Caco-2 (cell line): ENCODE data around the gene CSMD2. TPM values are rescaled to one million over a fixed set of nuclear protein-coding genes. Genes with fewer than 3 reads are reported as not detected.

ENCODE experiments used
- BruUV-seq: library from RNA; stranded (reverse); fragments of 400-500 nt; replicated peaks from 2 replicates; lab custom pipeline; 2021; lab: Mats Ljungman, UMichigan
- CTCF ChIA-PET: fragments of 300-600 bp; sonication (Branson Sonifier 250); formaldehyde crosslinking; loops from one replicate; lab custom pipeline; 2022; ENCODE audit warnings: antibody characterized with exemption; lab: Charles Lee
- POLR2A ChIA-PET: fragments of 300-600 bp; sonication (Branson Sonifier 250); formaldehyde crosslinking; loops from one replicate; lab custom pipeline; 2022; ENCODE audit warnings: antibody characterized with exemption; lab: Charles Lee
- DNase-seq, 2 experiments: peaks; one replicate each; pipeline versions ENCODE4 v3.0.0 to v3.0.0-alpha.2; 2020 to 2022
- H3K27me3 ChIP-seq: replicated peaks from 2 replicates; pipeline ENCODE4 v1.6.0; 2011; ENCODE audit warnings: low read length; ENCODE audit not compliant: control insufficient read depth, insufficient read depth
- H3K36me3 ChIP-seq: 2 replicates; pipeline ENCODE4 v1.5.1; 2011; ENCODE audit warnings: low read length; ENCODE audit not compliant: control insufficient read depth, insufficient read depth
- H3K4me1 ChIP-seq: fragments of 250-450 bp; sonication (Bioruptor Pico); 2 replicates; pipeline ENCODE4 v1.5.1; 2020; ENCODE audit warnings: mild to moderate bottlenecking
- H3K4me3 ChIP-seq: 2 replicates; pipeline ENCODE4 v1.5.1; 2011; ENCODE audit warnings: low read depth, mild to moderate bottlenecking, control low read depth, low read length
- H3K9me3 ChIP-seq: fragments of 250-450 bp; sonication (Bioruptor Pico); 2 replicates; pipeline ENCODE4 v1.5.1; 2020; ENCODE audit warnings: mild to moderate bottlenecking, moderate library complexity
- H3K27ac Mint-ChIP-seq: one replicate; pipeline ENCODE4 v1.8.0; 2022; ENCODE audit warnings: mixed read lengths; ENCODE audit not compliant: unreplicated experiment
- H3K27me3 Mint-ChIP-seq: one replicate; pipeline ENCODE4 v1.8.0; 2022; ENCODE audit warnings: mixed read lengths; ENCODE audit not compliant: insufficient read depth, unreplicated experiment
- H3K36me3 Mint-ChIP-seq: one replicate; pipeline ENCODE4 v1.8.0; 2022; ENCODE audit warnings: mild to moderate bottlenecking, mixed read lengths; ENCODE audit not compliant: insufficient read depth, unreplicated experiment
- H3K4me1 Mint-ChIP-seq: one replicate; pipeline ENCODE4 v1.8.0; 2022; ENCODE audit warnings: low read depth, mixed read lengths; ENCODE audit not compliant: unreplicated experiment
- H3K4me3 Mint-ChIP-seq: one replicate; pipeline ENCODE4 v1.8.0; 2022; ENCODE audit warnings: mild to moderate bottlenecking, moderate library complexity, mixed read lengths; ENCODE audit not compliant: unreplicated experiment
- H3K9me3 Mint-ChIP-seq: one replicate; pipeline ENCODE4 v1.8.0; 2022; ENCODE audit warnings: mixed read lengths; ENCODE audit not compliant: unreplicated experiment
- intact Hi-C: fragments of 100-400 bp; cut with micrococcal nuclease; formaldehyde crosslinking; loops from one replicate; pipeline ENCODE4 v1.10.0; 2022; ENCODE audit not compliant: unreplicated experiment
- total RNA-seq: library from RNA; stranded (reverse); gene quantifications from 2 replicates; pipeline ENCODE4 v1.2.3, GENCODE V29; 2022
- TF ChIP-seq, protein P1 (sequence below), 2 experiments: fragments of 200-600 bp in 1 of 2; IDR thresholded peaks; 1 replicate in 1 of 2; 2 replicates in 1 of 2; pipeline versions ENCODE4 v1.5.1 to v1.8.0; 2011 to 2022; ENCODE audit warnings: antibody characterized with exemption in 1 of 2, control low read depth in 1 of 2, inconsistent platforms in 1 of 2, low read depth in 1 of 2, low read length in 1 of 2, mild to moderate bottlenecking in 1 of 2, moderate library complexity in 1 of 2; ENCODE audit not compliant: insufficient read depth in 1 of 2, severe bottlenecking in 1 of 2, unreplicated experiment in 1 of 2

The CSMD2 gene
- total RNA-seq, 1 experiment from 2014 or later: not detected

DNA sequence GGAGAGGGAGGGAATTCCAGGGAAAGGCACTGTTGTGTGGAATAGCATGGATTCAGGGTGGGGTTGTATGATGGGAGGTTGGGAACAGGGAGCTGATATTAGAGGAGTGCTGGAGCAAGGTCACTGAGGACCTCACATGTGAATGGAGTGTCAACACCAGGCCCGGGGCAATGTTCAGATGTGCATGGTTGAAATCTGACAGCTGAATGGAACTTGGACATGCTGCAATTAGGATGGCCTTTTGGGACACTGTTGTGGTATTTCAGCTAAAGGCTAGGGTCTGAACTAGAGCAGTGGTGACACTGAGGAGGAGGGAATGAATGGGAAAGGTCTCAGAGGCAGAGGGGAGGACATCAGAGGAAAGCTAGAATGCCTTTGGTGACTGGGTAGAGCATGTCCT, 667.6 kb downstream of the CSMD2 start:
- H3K4me3 Mint-ChIP-seq: no peak overlapping the region
- TF ChIP-seq, protein P1, sequence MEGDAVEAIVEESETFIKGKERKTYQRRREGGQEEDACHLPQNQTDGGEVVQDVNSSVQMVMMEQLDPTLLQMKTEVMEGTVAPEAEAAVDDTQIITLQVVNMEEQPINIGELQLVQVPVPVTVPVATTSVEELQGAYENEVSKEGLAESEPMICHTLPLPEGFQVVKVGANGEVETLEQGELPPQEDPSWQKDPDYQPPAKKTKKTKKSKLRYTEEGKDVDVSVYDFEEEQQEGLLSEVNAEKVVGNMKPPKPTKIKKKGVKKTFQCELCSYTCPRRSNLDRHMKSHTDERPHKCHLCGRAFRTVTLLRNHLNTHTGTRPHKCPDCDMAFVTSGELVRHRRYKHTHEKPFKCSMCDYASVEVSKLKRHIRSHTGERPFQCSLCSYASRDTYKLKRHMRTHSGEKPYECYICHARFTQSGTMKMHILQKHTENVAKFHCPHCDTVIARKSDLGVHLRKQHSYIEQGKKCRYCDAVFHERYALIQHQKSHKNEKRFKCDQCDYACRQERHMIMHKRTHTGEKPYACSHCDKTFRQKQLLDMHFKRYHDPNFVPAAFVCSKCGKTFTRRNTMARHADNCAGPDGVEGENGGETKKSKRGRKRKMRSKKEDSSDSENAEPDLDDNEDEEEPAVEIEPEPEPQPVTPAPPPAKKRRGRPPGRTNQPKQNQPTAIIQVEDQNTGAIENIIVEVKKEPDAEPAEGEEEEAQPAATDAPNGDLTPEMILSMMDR (IDR thresholded peaks at IDR 0.05; ENCODE audit: insufficient read depth in 1 of 2, low read depth in 1 of 2, low read length in 1 of 2, severe bottlenecking in 1 of 2, unreplicated experiment in 1 of 2): no peak

GRCh38 chr1:33494929-33495328, 670.1 kb downstream of the CSMD2 start:
- H3K9me3 Mint-ChIP-seq: peaks cover 30% of the 10 kb centered on the region
- H3K4me1 Mint-ChIP-seq: no peaks in the 10 kb centered on the region
- no peaks in the 10 kb centered on the region for H3K4me1 ChIP-seq
- H3K27me3 Mint-ChIP-seq: no peaks in the 10 kb centered on the region
- peaks cover 13% of the 10 kb centered on the region for H3K36me3 Mint-ChIP-seq
- no TSS peak for BruUV-seq
- no peak overlapping the region for H3K27ac Mint-ChIP-seq
- TF ChIP-seq, protein P1 (IDR thresholded peaks at IDR 0.05; ENCODE audit: insufficient read depth in 1 of 2, low read depth in 1 of 2, low read length in 1 of 2, severe bottlenecking in 1 of 2, unreplicated experiment in 1 of 2): no peak
- ChIA-PET POLR2A (no interaction called here), CTCF (no interaction called here)
- H3K9me3 ChIP-seq: peaks cover 6% of the 10 kb centered on the region; the same call in 1 of the 2 replicates
- no peak overlapping the region for H3K4me3 ChIP-seq
- no peaks in the 10 kb centered on the region for H3K27me3 ChIP-seq
- H3K36me3 ChIP-seq: no peaks in the 10 kb centered on the region
- DNase-seq: no peak
- no peak overlapping the region for H3K4me3 Mint-ChIP-seq
- intact Hi-C loops: no loop called here

More for the DNA sequence above, 667.6 kb downstream of the CSMD2 start:
- Mint-ChIP-seq H3K27ac (no peak overlapping the region), H3K27me3 (no peaks in the 10 kb centered on the region), H3K9me3 (peaks cover 34% of the 10 kb centered on the region), H3K4me1 (no peaks in the 10 kb centered on the region), H3K36me3 (peaks cover 13% of the 10 kb centered on the region)
- Histone ChIP-seq H3K4me3 (no peak overlapping the region), H3K9me3 (peaks cover 6% of the 10 kb centered on the region; the same call in 1 of the 2 replicates), H3K27me3 (no peaks in the 10 kb centered on the region), H3K4me1 (no peaks in the 10 kb centered on the region), H3K36me3 (no peaks in the 10 kb centered on the region)
- intact Hi-C loops: no loop called here
- no peak for DNase-seq
- CTCF ChIA-PET: no interaction called here
- POLR2A ChIA-PET: no interaction called here
- BruUV-seq: no TSS peak

DNA sequence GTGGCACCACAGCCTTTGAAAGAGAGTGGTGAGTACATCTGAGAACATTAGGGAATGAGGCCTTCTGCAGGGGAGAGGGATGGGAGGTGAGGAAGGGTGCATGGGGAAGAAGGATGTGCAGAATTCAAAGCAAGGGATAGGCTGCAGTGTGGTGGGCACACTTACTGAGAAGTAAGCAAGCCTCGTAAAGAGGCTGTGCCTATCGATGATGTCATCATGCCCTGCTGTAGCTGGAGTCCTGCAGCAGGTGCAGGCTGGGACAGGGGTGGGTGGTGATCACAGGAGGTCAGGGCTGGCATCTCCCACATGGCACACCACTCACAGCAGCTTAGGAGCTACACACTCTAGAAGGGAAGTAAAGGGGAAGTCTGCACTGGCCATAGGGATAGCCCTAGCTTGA, 676.4 kb downstream of the CSMD2 start:
- CTCF ChIA-PET: no interaction called here
- TF ChIP-seq, protein P1 (IDR thresholded peaks at IDR 0.05; ENCODE audit: insufficient read depth in 1 of 2, low read depth in 1 of 2, low read length in 1 of 2, severe bottlenecking in 1 of 2, unreplicated experiment in 1 of 2): no peak

More for the DNA sequence above, 676.4 kb downstream of the CSMD2 start:
- H3K4me1 ChIP-seq: no peaks in the 10 kb centered on the region
- Mint-ChIP-seq H3K9me3 (peaks cover 2% of the 10 kb centered on the region), H3K27ac (no peak overlapping the region), H3K27me3 (no peaks in the 10 kb centered on the region), H3K4me1 (no peaks in the 10 kb centered on the region), H3K4me3 (no peak overlapping the region), H3K36me3 (peaks cover under 1% of the 10 kb centered on the region)
- H3K36me3 ChIP-seq: no peaks in the 10 kb centered on the region
- no peaks in the 10 kb centered on the region for H3K27me3 ChIP-seq
- intact Hi-C loops: no loop called here
- no peak for DNase-seq
- no TSS peak for BruUV-seq
- no peak overlapping the region for H3K4me3 ChIP-seq
- POLR2A ChIA-PET: no interaction called here
- no peaks in the 10 kb centered on the region for H3K9me3 ChIP-seq
